HG02610 (cell line): ENCODE measurements around the gene TENT5D.
"Not testable (repeated sequence)": the region's sequence is repeated elsewhere in the genome, so short reads cannot be mapped to it uniquely, and the experiment has no call there.

Experiments used
- ATAC-seq: cut with Tn5 transposase; IDR thresholded peaks from one replicate; pipeline ENCODE4 v1.9.1; 2021; ENCODE audit warnings: mild to moderate bottlenecking, moderate library complexity; ENCODE audit not compliant: unreplicated experiment

TENT5D gene

GRCh38 chrX:80420147-80420546, at the start of gene TENT5D:
Gene TENT5D (plus strand): TSS chrX:80420447. CDS start chrX:80442540, 22,093 bp downstream.
- ATAC-seq = no peak

GRCh38 chrX:80385651-80386050, 34.6 kb upstream of the TENT5D start:
- not testable (repeated sequence) for ATAC-seq

DNA sequence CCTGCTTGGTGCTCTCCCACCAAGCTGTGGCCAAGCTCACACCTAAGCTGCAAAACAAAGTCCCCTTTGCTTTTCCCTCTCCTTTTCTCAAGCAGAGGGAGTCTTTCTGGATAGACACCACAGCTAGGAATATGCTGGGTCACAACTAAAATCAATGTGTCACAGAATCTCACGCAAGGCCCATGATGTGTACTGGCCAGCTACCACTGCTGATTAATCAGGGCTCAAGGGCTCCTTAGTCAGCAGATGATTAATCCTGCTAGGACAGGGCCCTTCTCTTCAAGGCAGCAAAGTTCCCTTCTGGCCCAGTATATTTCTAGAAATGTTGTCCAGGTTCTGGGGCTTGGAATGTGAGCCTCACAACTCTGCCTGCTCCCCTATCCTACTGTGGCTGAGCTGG, 32.0 kb upstream of the TENT5D start:
- ATAC-seq = no peak

GRCh38 chrX:80412042-80412441, 8.2 kb upstream of the TENT5D start:
- no peak for ATAC-seq

DNA sequence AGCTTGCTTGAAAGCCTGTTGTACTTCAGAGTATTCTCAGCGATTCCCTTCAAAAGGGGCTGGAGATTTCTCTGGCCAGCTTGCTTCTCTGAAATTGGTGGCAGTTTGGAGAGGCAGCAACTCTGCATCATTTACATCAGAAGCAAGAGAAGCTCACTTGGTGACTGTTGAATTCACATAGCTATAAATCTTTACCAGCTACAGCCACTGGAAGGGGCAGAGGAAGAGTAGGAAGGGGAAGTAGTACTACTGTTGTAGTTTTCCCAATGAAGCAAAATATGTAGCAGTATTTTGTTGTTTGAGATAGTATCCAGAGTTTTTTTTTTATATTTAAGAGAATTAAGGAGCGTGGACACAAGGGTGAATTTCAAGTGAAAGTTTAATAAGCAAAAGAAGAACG, 2.8 kb downstream of the TENT5D start:
- no peak for ATAC-seq

- ATAC-seq = no peak
Measured at GRCh38 chrX:80423744-80424143, 3.5 kb downstream of the TENT5D start.

DNA sequence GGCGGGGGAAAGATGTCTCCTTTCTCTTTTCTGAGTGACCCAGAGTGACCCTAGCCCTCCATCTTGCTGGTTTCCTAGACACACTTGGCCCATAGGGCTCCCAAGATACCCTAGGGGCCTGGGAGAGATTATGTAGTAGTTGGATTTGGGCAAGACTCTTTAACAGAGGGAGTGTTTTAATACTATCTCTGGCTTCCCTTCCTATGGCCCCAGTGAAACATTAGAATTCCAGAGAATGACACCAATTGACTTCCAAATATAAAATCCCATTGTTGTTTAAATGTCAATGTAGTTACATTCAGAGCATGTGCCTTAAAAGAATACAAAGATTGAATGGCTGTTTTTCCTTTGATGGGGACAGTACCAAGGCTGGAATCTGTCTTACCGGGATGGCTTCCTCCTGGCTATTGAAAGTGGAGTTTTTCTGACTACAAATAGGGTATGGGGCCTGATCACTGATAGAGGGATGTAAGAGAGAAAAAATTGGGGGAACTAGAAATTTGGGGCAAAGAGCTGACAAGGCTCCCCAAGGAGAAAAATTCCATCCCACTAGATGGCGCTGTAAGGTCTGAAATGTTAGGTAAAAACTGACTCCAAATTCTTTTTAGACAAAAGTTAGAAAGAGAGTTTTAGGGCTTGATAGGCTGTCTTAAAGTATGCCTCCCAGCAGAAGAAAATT, 10.7 kb downstream of the TENT5D start:
- no peak for ATAC-seq

GRCh38 chrX:80431505-80431832, 11.2 kb downstream of the TENT5D start:
- no peak for ATAC-seq

- ATAC-seq = no peak
Measured at GRCh38 chrX:80432441-80432840, 12.2 kb downstream of the TENT5D start.

DNA sequence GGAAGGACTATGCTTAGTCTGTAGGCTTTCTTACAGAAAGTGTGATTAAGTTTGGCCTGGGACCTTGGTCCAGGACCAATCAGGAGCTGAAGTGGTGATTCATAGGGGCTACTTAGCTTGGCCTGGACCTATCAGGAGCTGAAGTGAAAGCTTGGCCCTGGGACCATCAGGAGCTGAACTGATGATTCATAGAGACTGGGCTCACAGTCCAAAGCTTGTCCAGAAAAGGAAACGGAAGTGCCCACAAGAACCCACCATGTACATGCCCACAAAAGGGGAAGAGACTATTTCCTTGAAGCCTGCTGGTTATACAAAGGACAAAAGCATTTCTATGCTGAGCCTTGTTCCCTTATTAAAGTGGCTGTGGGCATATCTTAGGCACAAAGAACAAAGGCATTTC, 12.6 kb downstream of the TENT5D start:
- ATAC-seq = no peak

DNA sequence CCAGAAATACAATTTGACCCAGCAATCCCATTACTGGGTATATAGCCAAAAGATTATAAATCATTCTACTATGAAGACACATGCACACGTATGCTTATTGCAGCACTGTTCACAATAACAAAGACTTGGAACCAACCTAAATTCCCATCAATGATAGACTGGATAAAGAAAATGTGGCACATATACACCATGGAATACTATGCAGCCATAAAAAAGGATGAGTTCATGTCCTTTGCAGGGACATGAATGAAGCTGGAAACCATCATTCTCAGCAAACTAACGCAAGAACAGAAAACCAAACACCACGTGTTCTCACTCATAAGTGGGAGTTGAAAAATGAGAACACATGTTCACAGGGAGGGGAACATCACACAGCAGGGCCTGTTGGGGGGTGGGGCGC, 47.9 kb downstream of the TENT5D start:
- ATAC-seq = not testable (repeated sequence)

DNA sequence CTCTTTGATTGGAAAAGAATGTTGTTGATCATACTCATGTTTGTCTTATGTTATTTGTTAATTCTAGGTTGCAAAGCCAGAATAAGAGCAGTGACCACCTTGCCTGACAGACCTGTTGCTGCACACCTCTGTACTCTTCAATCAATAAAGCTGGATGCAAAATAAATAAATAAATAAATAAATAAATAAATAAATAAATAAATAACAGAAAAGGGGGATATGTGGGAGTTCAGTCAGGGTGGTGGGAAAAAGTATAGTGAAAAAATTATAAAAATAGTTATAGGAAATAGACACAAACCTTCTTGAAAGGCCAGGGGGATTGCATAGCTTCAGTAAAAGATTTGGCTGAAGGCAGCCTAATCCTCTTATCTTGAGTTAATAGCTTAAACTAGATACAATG, 51.3 kb downstream of the TENT5D start:
- no peak for ATAC-seq

GRCh38 chrX:80485543-80485942, 65.3 kb downstream of the TENT5D start:
- no peak for ATAC-seq

GRCh38 chrX:80486299-80486698, 66.1 kb downstream of the TENT5D start:
- ATAC-seq = no peak

- ATAC-seq = no peak
Measured at GRCh38 chrX:80489166-80489565, 68.9 kb downstream of the TENT5D start.
